ENCODE results near the gene GFOD2. TPM values are rescaled to one million over a fixed set of nuclear protein-coding genes. Genes with fewer than 3 reads are reported as not detected.

GFOD2 gene
- total and polyA plus RNA-seq, 2 of the 8 experiments (the other 6 are each of a cell fraction or from before 2014, with no cell fraction given) = 21.4 to 33.2 TPM

DNA sequence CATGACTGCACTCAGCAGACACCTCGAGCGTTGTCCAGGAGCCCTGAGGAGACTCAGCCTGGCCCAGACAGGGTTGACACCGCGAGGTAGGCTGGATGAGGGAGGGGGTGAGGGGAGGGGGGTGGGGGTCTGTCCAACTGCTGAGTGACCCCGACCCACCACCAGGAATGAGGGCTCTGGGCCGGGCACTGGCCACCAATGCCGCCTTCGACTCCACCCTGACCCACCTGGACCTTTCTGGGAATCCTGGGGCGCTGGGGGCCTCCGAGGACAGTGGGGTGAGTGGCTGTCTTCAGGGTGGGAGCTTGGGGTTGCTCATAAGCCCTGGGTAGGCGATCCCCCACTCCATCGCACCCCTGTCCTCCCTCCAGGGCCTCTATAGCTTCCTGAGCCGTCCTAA is 71.4 kb downstream of the GFOD2 start:
- no peak overlapping the region for H2BK12ac ChIP-seq (ENCODE audit: low read depth, low read length)
- H2BK15ac ChIP-seq (ENCODE audit: low read length) = no peak overlapping the region
- TF ChIP-seq TEAD4 (IDR thresholded peaks at IDR 0.05; ENCODE audit: low read depth, low read length) = no peak
- FAIRE-seq (no peak), DNase-seq (ENCODE audit: low read depth in 1 of 2, low spot score in 2 of 2) (no peak)
- H3K79me2 ChIP-seq (ENCODE audit: control insufficient read depth in 1 of 2, insufficient read depth in 2 of 2, low read length in 2 of 2) = no peaks in the 10 kb centered on the region
- peaks cover 0 to 16% (median 6%) of the 10 kb centered on the region in 4 experiments; a peak in 5 of 7 replicates for H3K4me1 ChIP-seq (replicated peaks in 1 of 4; ENCODE audit: control insufficient read depth in 3 of 4, insufficient read depth in 4 of 4, low read length in 3 of 4)
- no peak overlapping the region for H3K18ac ChIP-seq (ENCODE audit: extremely low read depth, low read length)
- no peaks in the 10 kb centered on the region for H3K36me3 ChIP-seq (ENCODE audit: control insufficient read depth in 2 of 4, insufficient read depth in 4 of 4, low read length in 3 of 4)
- no peaks in the 10 kb centered on the region for H3K9me3 ChIP-seq (ENCODE audit: insufficient read depth in 2 of 2, low read depth in 1 of 2, low read length in 1 of 2)
- WGBS, 2 experiments (ENCODE audit: extremely low coverage in 1 of 2, insufficient coverage in 1 of 2, insufficient read length in 1 of 2, insufficient replicate concordance in 2 of 2, low coverage in 1 of 2, low lambda C conversion rate in 2 of 2, missing lambda C conversion rate in 1 of 2) = 89% methylated on average over 5 of the region's 13 CpGs; no CpG with 5 or more reads in 1 of the 2 experiments
- no peak overlapping the region for H3K9ac ChIP-seq (replicated peaks in 1 of 4; ENCODE audit: extremely low read depth in 1 of 4, low read depth in 3 of 4, low read length in 3 of 4)
- H3K4me3 ChIP-seq (ENCODE audit: extremely low read depth in 1 of 4, insufficient read depth in 2 of 4, low read depth in 3 of 4, low read length in 4 of 4) = no peak overlapping the region
- H3K56ac ChIP-seq (replicated peaks; ENCODE audit: insufficient read length, low read depth, low read length) = no peak overlapping the region
- H3K23ac ChIP-seq (ENCODE audit: insufficient read length) = no peak overlapping the region
- no peak overlapping the region for H3K4ac ChIP-seq (replicated peaks; ENCODE audit: insufficient read length, low read depth, low read length)
- no peak overlapping the region for H2BK5ac ChIP-seq (ENCODE audit: low read depth, low read length)
- no peak overlapping the region for H4K91ac ChIP-seq (replicated peaks; ENCODE audit: insufficient read length, low read length)
- H4K5ac ChIP-seq (ENCODE audit: insufficient read length, low read depth, low read length) = no peak overlapping the region
- no peak overlapping the region for H3K14ac ChIP-seq (ENCODE audit: insufficient read length)
- peaks cover 6% of the 10 kb centered on the region; the same call in 1 of the 2 replicates for H3K23me2 ChIP-seq (ENCODE audit: low read depth, low read length)
- peaks cover 3 to 33% (median 19%) of the 10 kb centered on the region in 4 experiments; a peak in 6 of 7 replicates for H3K27me3 ChIP-seq (replicated peaks in 1 of 4; ENCODE audit: control insufficient read depth in 3 of 4, extremely low read depth in 1 of 4, insufficient read depth in 3 of 4, low read length in 3 of 4)
- no peak overlapping the region for H2BK120ac ChIP-seq (replicated peaks; ENCODE audit: low read depth, low read length)
- H3K27ac ChIP-seq (ENCODE audit: low read depth, low read length) = no peak overlapping the region
- peaks cover 5 to 15% of the 10 kb centered on the region in 2 experiments for H4K20me1 ChIP-seq (replicated peaks in 1 of 2; ENCODE audit: control insufficient read depth in 1 of 2, insufficient read depth in 2 of 2, low read length in 2 of 2)
- ChIA-PET CTCF (ENCODE audit: partially characterized antibody) (interaction anchor here (0.5 to 18.0 kb wide), 17 partner anchors 9 to 153 kb away, joined by 3 to 202 read pairs (median 7); partner anchors contain the start of genes ACD, C16orf86, CTCF and ENKD1), POLR2A (ENCODE audit: partially characterized antibody) (interaction anchor here (0.7 to 3.4 kb wide), 7 partner anchors 8 to 119 kb away, joined by 3 to 13 read pairs (median 4); partner anchors contain the start of genes CTCF and RIPOR1)
- no peak overlapping the region for H2BK20ac ChIP-seq (ENCODE audit: low read length)
- no peak overlapping the region for H2AFZ ChIP-seq (ENCODE audit: low read length)
- H3K4me2 ChIP-seq (ENCODE audit: insufficient read depth in 1 of 2, low read depth in 2 of 2, low read length in 2 of 2) = no peak overlapping the region
- H4K8ac ChIP-seq (ENCODE audit: extremely low read depth, insufficient read depth, low read length) = peak overlapping the region; percentile 35; the same call in 1 of the 2 replicates
- H2AK5ac ChIP-seq (ENCODE audit: low read depth, low read length) = no peak overlapping the region
- no peaks in the 10 kb centered on the region for H3K79me1 ChIP-seq (ENCODE audit: low read depth, low read length)

Data from H1 (cell line).